Measurements from ENCODE around the gene C3orf52. TPM values are rescaled to one million over a fixed set of nuclear protein-coding genes. Genes with fewer than 3 reads are reported as not detected.

The C3orf52 gene
- total RNA-seq, 1 donor from 2014 or later: 16.4 TPM

- Histone ChIP-seq H3K4me1 (no peaks in the 10 kb centered on the region), H3K36me3 (no peaks in the 10 kb centered on the region), H3K9me3 (no peaks in the 10 kb centered on the region), H3K27me3 (ENCODE audit: low read depth) (no peaks in the 10 kb centered on the region), H3K27ac (no peak overlapping the region), H3K4me3 (no peak overlapping the region)
- no peak for ATAC-seq
- intact Hi-C loops (cut with DNase I): no loop called here
- DNase-seq: no peak
- TF ChIP-seq CTCF (IDR thresholded peaks at IDR 0.05): no peak
Measured at GRCh38 chr3:112078125-112079083, 7.8 kb upstream of the C3orf52 start.

- Histone ChIP-seq H3K4me1 (peaks cover 5% of the 10 kb centered on the region), H3K4me3 (no peak overlapping the region), H3K9me3 (no peaks in the 10 kb centered on the region), H3K27me3 (ENCODE audit: low read depth) (no peaks in the 10 kb centered on the region), H3K36me3 (no peaks in the 10 kb centered on the region), H3K27ac (no peak overlapping the region)
- intact Hi-C loops (cut with DNase I): no loop called here
- ATAC-seq (peak in 1 of 2 donors; percentile 14), DNase-seq (no peak)
- no peak for TF ChIP-seq CTCF (IDR thresholded peaks at IDR 0.05)
Measured at GRCh38 chr3:112083239-112083638, 3.0 kb upstream of the C3orf52 start.

DNA sequence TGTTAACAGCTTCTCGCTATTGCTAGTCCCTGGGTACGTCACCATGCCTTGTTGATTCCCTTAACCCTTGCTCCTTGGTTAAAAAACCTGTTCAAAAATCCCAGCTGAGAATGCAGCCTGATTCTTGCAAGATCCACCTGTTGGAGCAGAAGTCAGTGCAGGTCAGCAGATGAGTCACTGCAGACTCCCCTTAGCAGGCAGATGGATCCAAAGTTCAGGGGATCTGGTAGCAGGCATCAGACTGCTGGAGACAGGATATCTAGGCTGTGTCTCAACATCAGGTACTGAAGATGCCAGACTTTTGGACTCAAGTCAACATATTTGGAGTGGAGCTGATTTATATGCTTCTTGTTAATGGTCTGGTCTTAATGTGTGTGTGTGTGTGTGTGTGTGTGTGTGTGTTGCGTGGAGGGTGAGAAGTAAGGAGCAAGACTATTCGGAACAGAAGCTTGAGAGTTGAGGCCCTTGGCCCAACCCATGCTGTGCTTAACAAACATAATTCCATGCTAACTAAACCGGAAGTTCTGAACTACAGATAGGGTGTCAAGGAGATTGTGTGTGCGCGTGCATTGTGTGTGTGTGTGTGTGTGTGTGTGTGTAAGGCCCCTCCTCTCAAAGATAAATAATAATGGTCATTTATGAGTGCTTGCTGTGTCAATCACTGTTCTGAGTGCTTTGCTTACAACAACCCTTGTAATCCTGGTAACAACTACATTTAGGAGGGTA, 1.0 kb upstream of the C3orf52 start:
- H3K27ac ChIP-seq: no peak overlapping the region
- peak in 1 of 2 donors; percentile 2 for ATAC-seq
- TF ChIP-seq CTCF (IDR thresholded peaks at IDR 0.05): no peak
- DNase-seq: no peak
- H3K36me3 ChIP-seq: no peaks in the 10 kb centered on the region
- H3K4me3 ChIP-seq: no peak overlapping the region
- H3K9me3 ChIP-seq: no peaks in the 10 kb centered on the region
- intact Hi-C loops (cut with DNase I): no loop called here
- H3K4me1 ChIP-seq: peaks cover 5% of the 10 kb centered on the region
- no peaks in the 10 kb centered on the region for H3K27me3 ChIP-seq (ENCODE audit: low read depth)

DNA sequence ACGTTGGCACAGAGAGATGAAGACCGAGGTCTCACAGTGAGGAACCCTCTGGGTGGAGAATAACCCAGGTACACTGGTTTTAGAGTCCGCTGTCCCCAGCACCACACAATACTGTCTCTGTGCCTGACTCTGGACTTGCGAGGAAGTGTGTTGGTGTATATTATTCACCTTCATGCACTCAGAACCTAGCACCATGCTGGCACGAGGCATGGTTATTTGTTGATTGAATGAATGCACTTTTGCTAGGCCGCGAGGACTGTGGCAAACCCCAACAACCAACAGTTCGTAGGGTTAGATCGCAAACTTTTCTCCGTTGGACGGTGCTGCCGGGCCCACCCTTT, 484 bp upstream of the C3orf52 start:
- H3K27ac ChIP-seq: peak overlapping the region; percentile 82
- intact Hi-C loops (cut with DNase I): no loop called here
- no peaks in the 10 kb centered on the region for H3K9me3 ChIP-seq
- peak overlapping the region; percentile 67 for H3K4me3 ChIP-seq
- no peaks in the 10 kb centered on the region for H3K27me3 ChIP-seq (ENCODE audit: low read depth)
- DNase-seq (no peak), ATAC-seq (peak; percentile 2 to 3)
- no peak for TF ChIP-seq CTCF (IDR thresholded peaks at IDR 0.05)
- no peaks in the 10 kb centered on the region for H3K36me3 ChIP-seq
- peaks cover 11% of the 10 kb centered on the region for H3K4me1 ChIP-seq

GRCh38 chr3:112086875-112087524, 811 bp downstream of the C3orf52 start:
- intact Hi-C loops (cut with DNase I): no loop called here
- Histone ChIP-seq H3K4me3 (peak overlapping the region; percentile 67), H3K9me3 (no peaks in the 10 kb centered on the region), H3K27ac (peak overlapping the region; percentile 82), H3K36me3 (no peaks in the 10 kb centered on the region), H3K27me3 (ENCODE audit: low read depth) (no peaks in the 10 kb centered on the region), H3K4me1 (peaks cover 13% of the 10 kb centered on the region)
- no peak for DNase-seq
- ATAC-seq: peak in 1 of 2 donors; percentile 15
- TF ChIP-seq CTCF (IDR thresholded peaks at IDR 0.05): no peak
